ENCODE results near the gene MLLT1. TPM values are rescaled to one million over a fixed set of nuclear protein-coding genes. Genes with fewer than 3 reads are reported as not detected.
A peak's percentile ranks its signal among the peaks of the same experiment; 100 is the strongest.

Gene MLLT1
- total RNA-seq, 1 experiment from 2014 or later = 60.0 TPM

DNA sequence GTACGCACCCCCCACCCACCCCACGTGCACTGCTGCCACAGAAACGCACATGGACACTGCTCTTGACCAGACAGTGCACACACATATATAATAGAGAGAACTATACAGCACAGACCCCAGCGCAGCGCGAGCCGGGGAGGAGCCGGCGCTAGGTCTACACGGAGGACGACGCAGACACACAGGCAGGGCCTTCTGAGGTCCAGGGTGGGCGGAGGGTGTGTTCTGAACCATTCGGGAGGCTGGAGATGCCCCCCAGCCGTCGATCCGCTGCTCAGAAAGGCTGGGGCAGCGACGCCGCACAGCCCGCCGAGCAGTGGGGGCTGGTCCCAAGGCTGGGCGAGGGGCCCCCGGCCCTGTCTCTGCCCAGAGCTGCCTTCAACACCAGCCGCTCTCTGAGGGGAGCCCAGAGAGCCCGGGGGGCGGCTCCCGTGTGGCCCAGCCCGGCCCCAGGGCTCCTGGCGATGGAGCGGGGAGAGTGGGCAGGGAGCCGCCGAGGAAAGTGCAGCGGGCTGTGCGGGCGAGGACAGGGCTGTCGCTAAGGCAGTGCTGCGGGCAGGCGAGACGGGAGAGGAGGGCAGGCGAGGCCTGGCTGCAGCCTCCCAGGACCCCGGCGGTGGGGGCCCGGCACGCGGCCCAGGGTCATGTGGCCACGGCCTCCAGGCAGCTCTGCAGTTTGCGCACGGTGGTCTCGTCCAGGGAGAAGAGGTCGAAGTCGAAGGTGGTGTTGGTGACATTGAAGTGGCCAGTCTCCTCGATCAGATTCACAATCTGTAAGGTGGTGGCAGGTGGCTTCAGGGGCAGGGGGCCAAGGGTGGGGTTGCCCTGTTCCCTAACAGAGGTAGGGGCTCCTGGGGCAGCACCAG, 67.1 kb downstream of the MLLT1 start:
- no TSS peak for BruUV-seq (replicated peaks)
- Mint-ChIP-seq H3K27me3 (ENCODE audit: insufficient read depth, unreplicated experiment) (no peaks in the 10 kb centered on the region), H3K9me3 (ENCODE audit: unreplicated experiment) (no peaks in the 10 kb centered on the region), H3K27ac (ENCODE audit: unreplicated experiment) (no peak overlapping the region), H3K36me3 (ENCODE audit: insufficient read depth, unreplicated experiment) (peaks cover 46% of the 10 kb centered on the region), H3K4me3 (ENCODE audit: unreplicated experiment) (no peak overlapping the region), H3K4me1 (ENCODE audit: low read depth, unreplicated experiment) (no peaks in the 10 kb centered on the region)
- ChIA-PET CTCF (interaction anchor here (1.0 kb wide), 1 partner anchor 225 kb away, joined by 3 read pairs; no protein-coding TSS in a partner anchor), POLR2A (no interaction called here)
- TF ChIP-seq, protein P1, sequence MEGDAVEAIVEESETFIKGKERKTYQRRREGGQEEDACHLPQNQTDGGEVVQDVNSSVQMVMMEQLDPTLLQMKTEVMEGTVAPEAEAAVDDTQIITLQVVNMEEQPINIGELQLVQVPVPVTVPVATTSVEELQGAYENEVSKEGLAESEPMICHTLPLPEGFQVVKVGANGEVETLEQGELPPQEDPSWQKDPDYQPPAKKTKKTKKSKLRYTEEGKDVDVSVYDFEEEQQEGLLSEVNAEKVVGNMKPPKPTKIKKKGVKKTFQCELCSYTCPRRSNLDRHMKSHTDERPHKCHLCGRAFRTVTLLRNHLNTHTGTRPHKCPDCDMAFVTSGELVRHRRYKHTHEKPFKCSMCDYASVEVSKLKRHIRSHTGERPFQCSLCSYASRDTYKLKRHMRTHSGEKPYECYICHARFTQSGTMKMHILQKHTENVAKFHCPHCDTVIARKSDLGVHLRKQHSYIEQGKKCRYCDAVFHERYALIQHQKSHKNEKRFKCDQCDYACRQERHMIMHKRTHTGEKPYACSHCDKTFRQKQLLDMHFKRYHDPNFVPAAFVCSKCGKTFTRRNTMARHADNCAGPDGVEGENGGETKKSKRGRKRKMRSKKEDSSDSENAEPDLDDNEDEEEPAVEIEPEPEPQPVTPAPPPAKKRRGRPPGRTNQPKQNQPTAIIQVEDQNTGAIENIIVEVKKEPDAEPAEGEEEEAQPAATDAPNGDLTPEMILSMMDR (IDR thresholded peaks at IDR 0.05; ENCODE audit: insufficient read depth in 1 of 2, low read depth in 1 of 2, low read length in 1 of 2, severe bottlenecking in 1 of 2, unreplicated experiment in 1 of 2) = no peak
- Histone ChIP-seq H3K4me3 (ENCODE audit: low read depth, low read length) (no peak overlapping the region), H3K4me1 (no peaks in the 10 kb centered on the region), H3K36me3 (ENCODE audit: control insufficient read depth, insufficient read depth, low read length) (no peaks in the 10 kb centered on the region), H3K27me3 (replicated peaks; ENCODE audit: control insufficient read depth, insufficient read depth, low read length) (no peaks in the 10 kb centered on the region), H3K9me3 (no peaks in the 10 kb centered on the region)
- intact Hi-C loops (cut with micrococcal nuclease; ENCODE audit: unreplicated experiment) = no loop called here
- no peak for DNase-seq

DNA sequence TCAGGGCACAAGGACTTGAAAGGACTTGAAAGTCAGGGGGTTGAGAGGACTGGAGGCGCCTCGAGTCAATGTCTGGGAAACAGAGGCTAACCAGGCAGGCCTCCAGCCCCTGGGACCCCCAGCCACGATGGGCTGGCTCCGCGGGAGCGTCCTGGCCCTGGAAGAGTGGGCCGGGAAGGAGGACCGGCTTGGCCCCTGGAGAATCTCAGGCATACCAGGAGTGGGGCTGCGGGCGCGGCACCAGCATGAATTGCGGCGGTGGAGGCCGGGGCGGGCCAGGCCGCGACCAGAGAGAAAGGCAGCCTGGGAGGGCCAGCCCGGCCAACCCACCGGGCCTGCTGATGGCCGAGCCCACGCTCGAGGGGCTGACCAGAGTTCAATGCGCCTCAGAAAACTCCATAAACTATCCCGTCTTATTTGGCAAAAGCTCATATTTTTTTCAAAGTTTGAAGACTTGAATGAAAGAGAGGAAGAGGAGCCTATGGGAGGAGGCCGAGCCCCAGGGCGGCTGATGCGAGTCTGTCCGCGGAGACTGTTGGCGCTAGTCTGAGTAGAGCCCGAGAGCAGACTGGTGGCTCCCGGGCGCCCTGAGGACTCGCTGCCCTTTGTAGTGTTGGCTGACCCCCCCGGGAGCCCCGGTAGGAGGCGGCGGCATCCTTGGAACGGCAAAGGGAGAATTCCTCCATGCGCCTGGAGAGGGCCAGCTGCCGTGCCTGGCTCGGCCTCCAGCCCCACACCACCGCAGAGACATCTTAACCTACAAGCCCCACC, 68.0 kb downstream of the MLLT1 start:
- Histone ChIP-seq H3K27me3 (replicated peaks; ENCODE audit: control insufficient read depth, insufficient read depth, low read length) (no peaks in the 10 kb centered on the region), H3K4me1 (no peaks in the 10 kb centered on the region), H3K36me3 (ENCODE audit: control insufficient read depth, insufficient read depth, low read length) (no peaks in the 10 kb centered on the region), H3K4me3 (ENCODE audit: low read depth, low read length) (no peak overlapping the region), H3K9me3 (no peaks in the 10 kb centered on the region)
- no peak overlapping the region for H3K27ac Mint-ChIP-seq (ENCODE audit: unreplicated experiment)
- no peak for DNase-seq
- no peaks in the 10 kb centered on the region for H3K4me1 Mint-ChIP-seq (ENCODE audit: low read depth, unreplicated experiment)
- intact Hi-C loops (cut with micrococcal nuclease; ENCODE audit: unreplicated experiment) = no loop called here
- H3K4me3 Mint-ChIP-seq (ENCODE audit: unreplicated experiment) = no peak overlapping the region
- ChIA-PET POLR2A (no interaction called here), CTCF (no interaction called here)
- TF ChIP-seq, protein P1 (IDR thresholded peaks at IDR 0.05; ENCODE audit: insufficient read depth in 1 of 2, low read depth in 1 of 2, low read length in 1 of 2, severe bottlenecking in 1 of 2, unreplicated experiment in 1 of 2) = no peak
- BruUV-seq (replicated peaks) = no TSS peak
- no peaks in the 10 kb centered on the region for H3K27me3 Mint-ChIP-seq (ENCODE audit: insufficient read depth, unreplicated experiment)
- H3K9me3 Mint-ChIP-seq (ENCODE audit: unreplicated experiment) = no peaks in the 10 kb centered on the region
- peaks cover 44% of the 10 kb centered on the region for H3K36me3 Mint-ChIP-seq (ENCODE audit: insufficient read depth, unreplicated experiment)

- Mint-ChIP-seq H3K9me3 (ENCODE audit: unreplicated experiment) (no peaks in the 10 kb centered on the region), H3K27ac (ENCODE audit: unreplicated experiment) (no peak overlapping the region), H3K4me3 (ENCODE audit: unreplicated experiment) (no peak overlapping the region), H3K27me3 (ENCODE audit: insufficient read depth, unreplicated experiment) (no peaks in the 10 kb centered on the region), H3K4me1 (ENCODE audit: low read depth, unreplicated experiment) (no peaks in the 10 kb centered on the region), H3K36me3 (ENCODE audit: insufficient read depth, unreplicated experiment) (peaks cover 42% of the 10 kb centered on the region)
- TF ChIP-seq, protein P1 (IDR thresholded peaks at IDR 0.05; ENCODE audit: insufficient read depth in 1 of 2, low read depth in 1 of 2, low read length in 1 of 2, severe bottlenecking in 1 of 2, unreplicated experiment in 1 of 2) = no peak
- TSS peak; percentile 71 for BruUV-seq (replicated peaks)
- ChIA-PET POLR2A (no interaction called here), CTCF (no interaction called here)
- no peak for DNase-seq
- H3K4me3 ChIP-seq (ENCODE audit: low read depth, low read length) = no peak overlapping the region
- H3K9me3 ChIP-seq = no peaks in the 10 kb centered on the region
- no peaks in the 10 kb centered on the region for H3K36me3 ChIP-seq (ENCODE audit: control insufficient read depth, insufficient read depth, low read length)
- H3K4me1 ChIP-seq = no peaks in the 10 kb centered on the region
- intact Hi-C loops (cut with micrococcal nuclease; ENCODE audit: unreplicated experiment) = no loop called here
- no peaks in the 10 kb centered on the region for H3K27me3 ChIP-seq (replicated peaks; ENCODE audit: control insufficient read depth, insufficient read depth, low read length)
Measured at GRCh38 chr19:6210721-6211600, 68.8 kb downstream of the MLLT1 start.

Data from Caco-2 (cell line).